IMR-90 (cell line): ENCODE data around the gene TWIST2. TPM values are rescaled to one million over a fixed set of nuclear protein-coding genes. Genes with fewer than 3 reads are reported as not detected.

Experiments used
- ATAC-seq: fragments of 200-7000 bp; cut with Tn5 transposase; 2 replicates; pipeline ENCODE4 v1.9.1; 2020; ENCODE audit warnings: low read depth, mild to moderate bottlenecking, moderate library complexity
- BruUV-seq: library from RNA; stranded (reverse); fragments of 400-500 nt; replicated peaks from 2 replicates; lab custom pipeline; 2021; lab: Mats Ljungman, UMichigan
- CTCF ChIA-PET: fragments of 300-600 bp; formaldehyde crosslinking; extraction: SDS; loops from one replicate; lab custom pipeline; 2021; ENCODE audit warnings: antibody characterized with exemption; lab: Yijun Ruan, JAX
- POLR2A ChIA-PET: fragments of 300-600 bp; sonication (Branson Sonifier 250); formaldehyde crosslinking; loops from one replicate; lab custom pipeline; 2022; ENCODE audit warnings: antibody characterized with exemption; ENCODE audit not compliant: unreplicated experiment; lab: Charles Lee
- DNase-seq: peaks from one replicate; pipeline ENCODE4 v3.0.0; 2013
- H2AFZ ChIP-seq: replicated peaks from 2 replicates; pipeline ENCODE3; 2013; ENCODE audit warnings: low read length, mild to moderate bottlenecking; ENCODE audit not compliant: poor library complexity
- H2AK5ac ChIP-seq: 2 replicates; pipeline ENCODE4 v1.6.1; 2013; ENCODE audit warnings: low read depth, low read length, inconsistent platforms
- H2AK9ac ChIP-seq: replicated peaks from 2 replicates; pipeline ENCODE3; 2013; ENCODE audit warnings: mild to moderate bottlenecking, low read depth, low read length, moderate library complexity; ENCODE audit not compliant: poor library complexity
- H2BK120ac ChIP-seq: 2 replicates; pipeline ENCODE4 v1.6.1; 2013; ENCODE audit warnings: low read depth, low read length, inconsistent platforms
- H2BK15ac ChIP-seq: 3 replicates; pipeline ENCODE4 v1.6.1; 2013; ENCODE audit warnings: low read depth, low read length, inconsistent platforms
- H2BK20ac ChIP-seq: 2 replicates; pipeline ENCODE4 v1.6.1; 2013; ENCODE audit warnings: low read depth, mild to moderate bottlenecking, inconsistent platforms, low read length, moderate library complexity
- H2BK5ac ChIP-seq: 2 replicates; pipeline ENCODE4 v1.6.1; 2013; ENCODE audit warnings: mild to moderate bottlenecking, low read depth, low read length, inconsistent platforms; ENCODE audit not compliant: poor library complexity, severe bottlenecking
- H3K14ac ChIP-seq: replicated peaks from 2 replicates; pipeline ENCODE4 v1.6.1; 2013; ENCODE audit warnings: low read depth, low read length, inconsistent platforms
- H3K18ac ChIP-seq: 2 replicates; pipeline ENCODE4 v1.6.1; 2013; ENCODE audit warnings: low read depth, low read length, control low read depth
- H3K23ac ChIP-seq: 2 replicates; pipeline ENCODE4 v1.6.1; 2013; ENCODE audit warnings: low read depth, low read length, inconsistent platforms
- H3K27ac ChIP-seq: 2 replicates; pipeline ENCODE4 v1.5.1; 2013; ENCODE audit warnings: mild to moderate bottlenecking, control low read depth, low read length; ENCODE audit not compliant: insufficient read depth
- H3K27me3 ChIP-seq: 2 replicates; pipeline ENCODE4 v1.6.1; 2013; ENCODE audit warnings: low read length; ENCODE audit not compliant: control insufficient read depth, insufficient read depth
- H3K36me3 ChIP-seq: 2 replicates; pipeline ENCODE4 v1.6.1; 2013; ENCODE audit warnings: low read length, mixed read lengths; ENCODE audit not compliant: control insufficient read depth, insufficient read depth
- H3K4ac ChIP-seq: 2 replicates; pipeline ENCODE4 v1.6.1; 2013; ENCODE audit warnings: low read depth, low read length, inconsistent platforms
- H3K4me1 ChIP-seq: 2 replicates; pipeline ENCODE4 v1.6.1; 2013; ENCODE audit warnings: low read length, mixed read lengths; ENCODE audit not compliant: control insufficient read depth, insufficient read depth
- H3K4me2 ChIP-seq: 2 replicates; pipeline ENCODE4 v1.6.1; 2013; ENCODE audit warnings: low read depth, mild to moderate bottlenecking, control low read depth, low read length, moderate library complexity
- H3K4me3 ChIP-seq: 2 replicates; pipeline ENCODE4 v1.5.1; 2013; ENCODE audit warnings: low read depth, mild to moderate bottlenecking, control low read depth, low read length, moderate library complexity; ENCODE audit not compliant: insufficient read depth
- H3K56ac ChIP-seq: 2 replicates; pipeline ENCODE4 v1.6.1; 2013; ENCODE audit warnings: low read length, inconsistent platforms; ENCODE audit not compliant: insufficient read depth; ENCODE audit errors: extremely low read depth
- H3K79me1 ChIP-seq, 2 experiments: 2 replicates each; pipeline ENCODE4 v1.6.1; 2013; ENCODE audit warnings: low read length in 2 of 2, inconsistent platforms in 1 of 2, low read depth in 1 of 2
- H3K9ac ChIP-seq: 2 replicates; pipeline ENCODE4 v1.6.1; 2013; ENCODE audit warnings: low read depth, low read length, control low read depth
- H3K9me1 ChIP-seq: 2 replicates; pipeline ENCODE4 v1.6.1; 2013; ENCODE audit warnings: low read length, inconsistent platforms; ENCODE audit not compliant: insufficient read depth
- H3K9me3 ChIP-seq: 2 replicates; pipeline ENCODE4 v1.6.1; 2013; ENCODE audit warnings: low read length; ENCODE audit not compliant: control insufficient read depth, insufficient read depth
- H4K20me1 ChIP-seq: 2 replicates; pipeline ENCODE4 v1.6.1; 2013; ENCODE audit warnings: low read length, inconsistent platforms; ENCODE audit not compliant: insufficient read depth
- H4K5ac ChIP-seq: 2 replicates; pipeline ENCODE4 v1.6.1; 2013; ENCODE audit warnings: mild to moderate bottlenecking, low read depth, low read length, control low read depth
- H4K8ac ChIP-seq, 2 experiments: 2 replicates each; pipeline ENCODE4 v1.6.1; 2013; ENCODE audit warnings: low read depth in 2 of 2, low read length in 2 of 2, control low read depth in 1 of 2, inconsistent platforms in 1 of 2
- H4K91ac ChIP-seq: 2 replicates; pipeline ENCODE4 v1.6.1; 2013; ENCODE audit warnings: low read depth, low read length, inconsistent platforms; ENCODE audit not compliant: insufficient read depth
- BHLHE40 ChIP-seq: fragments of 150-350 bp; IDR thresholded peaks from 2 replicates; pipeline ENCODE4 v1.6.1; 2016; ENCODE audit warnings: mild to moderate bottlenecking, low read depth, low read length
- CEBPB ChIP-seq: IDR thresholded peaks from 2 replicates; pipeline ENCODE4 v1.6.1; 2012; ENCODE audit warnings: low read depth, low read length, improper control_type of control experiment
- CHD1 ChIP-seq: IDR thresholded peaks from 2 replicates; pipeline ENCODE4 v1.6.1; 2012; ENCODE audit warnings: low read depth, low read length, improper control_type of control experiment
- FOS ChIP-seq: fragments of 150-350 bp; IDR thresholded peaks from 2 replicates; pipeline ENCODE4 v1.6.1; 2016; ENCODE audit warnings: low read depth, low read length
- MAZ ChIP-seq: IDR thresholded peaks from 2 replicates; pipeline ENCODE4 v1.6.1; 2012; ENCODE audit warnings: low read depth, mild to moderate bottlenecking, low read length, improper control_type of control experiment, moderate library complexity, borderline replicate concordance
- MXI1 ChIP-seq: IDR thresholded peaks from 2 replicates; pipeline ENCODE4 v1.6.1; 2012; ENCODE audit warnings: low read depth, mild to moderate bottlenecking, low read length, moderate library complexity, borderline replicate concordance
- NFE2L2 ChIP-seq: fragments of 150-350 bp; IDR thresholded peaks from 2 replicates; pipeline ENCODE4 v1.6.1; 2016; ENCODE audit warnings: low read depth, mild to moderate bottlenecking, low read length
- POLR2A ChIP-seq: IDR thresholded peaks from 2 replicates; pipeline ENCODE4 v1.6.1; 2012; ENCODE audit warnings: mild to moderate bottlenecking, low read depth, low read length
- RAD21 ChIP-seq: IDR thresholded peaks from 2 replicates; pipeline ENCODE4 v1.6.1; 2012; ENCODE audit warnings: low read length, improper control_type of control experiment
- RCOR1 ChIP-seq: IDR thresholded peaks from 2 replicates; pipeline ENCODE4 v1.6.1; 2012; ENCODE audit warnings: mild to moderate bottlenecking, low read length, improper control_type of control experiment; ENCODE audit not compliant: insufficient replicate concordance
- RFX5 ChIP-seq: IDR thresholded peaks from 2 replicates; pipeline ENCODE4 v1.8.0; 2012; ENCODE audit warnings: low read depth, mild to moderate bottlenecking, low read length, moderate library complexity
- SMC3 ChIP-seq: fragments of 150-350 bp; IDR thresholded peaks from 2 replicates; pipeline ENCODE4 v1.6.1; 2016; ENCODE audit warnings: low read depth, mild to moderate bottlenecking, antibody characterized with exemption, low read length, moderate library complexity
- USF2 ChIP-seq: fragments of 150-350 bp; IDR thresholded peaks from 2 replicates; pipeline ENCODE4 v1.6.1; 2017; ENCODE audit warnings: mild to moderate bottlenecking, antibody characterized with exemption, low read length, low read depth
- WGBS, 2 experiments: methylation state at CpG; one replicate each; pipeline versions ENCODE4 v1.1.5 to v1.1.7; 2013; ENCODE audit warnings: missing lambda C conversion rate in 2 of 2; ENCODE audit not compliant: insufficient read length in 1 of 2; ENCODE audit errors: extremely low coverage in 2 of 2; 5-methylcytosine and 5-hydroxymethylcytosine counted together
- dilution Hi-C: fragments of 300-500 bp; cut with HindIII; formaldehyde crosslinking; loops from one replicate; pipeline ENCODE4 v1.14.3; 2018; ENCODE audit warnings: low sequenced_read_pairs; ENCODE audit not compliant: unreplicated experiment
- in situ Hi-C: fragments of 300-500 bp; cut with MboI; formaldehyde crosslinking; loops from 3 replicates; pipeline ENCODE4 v1.14.3; 2019; ENCODE audit warnings: low sequenced_read_pairs, inconsistent platforms, mixed read lengths
- intact Hi-C: fragments of 100-400 bp; cut with micrococcal nuclease; formaldehyde crosslinking; loops from 2 replicates; pipeline ENCODE4 v1.10.0; 2022
- polyA plus RNA-seq, 3 experiments: library from polyadenylated mRNA; depleted of rRNA; stranded (reverse); fragments of >200 nt; gene quantifications; 2 replicates each; pipeline ENCODE4 v1.2.3, GENCODE V29; 2012; ENCODE audit warnings: low replicate concordance in 1 of 3
- total RNA-seq: library from RNA; depleted of rRNA; stranded (reverse); fragments of >200 nt; gene quantifications from 2 replicates; pipeline ENCODE4 v1.2.3, GENCODE V29; 2012
- TF ChIP-seq, protein P1 (sequence below): conservative IDR thresholded peaks from 2 replicates; pipeline ENCODE4 v1.5.1; 2012; ENCODE audit warnings: mild to moderate bottlenecking, low read depth, low read length, improper control_type of control experiment
- TF ChIP-seq, protein P2 (sequence below): fragments of 150-350 bp; IDR thresholded peaks from 2 replicates; pipeline ENCODE4 v1.6.1; 2016; ENCODE audit warnings: low read depth, mild to moderate bottlenecking, low read length, moderate library complexity, borderline replicate concordance

Gene TWIST2
- total and polyA plus RNA-seq, 2 of the 4 experiments (the other 2 are of a cell fraction) = 9.3 to 33.6 TPM

GRCh38 chr2:238943338-238944067, 95.6 kb downstream of the TWIST2 start:
- intact Hi-C loops (no loop called here), dilution Hi-C loops (no loop called here), in situ Hi-C loops (no loop called here)
- BruUV-seq = no TSS peak
- Histone ChIP-seq H2AK5ac (peak overlapping the region; percentile 61), H3K4me3 (no peak overlapping the region), H3K9me3 (no peaks in the 10 kb centered on the region), H4K91ac (no peak overlapping the region; the same call in 1 of the 2 replicates), H3K56ac (no peak overlapping the region), H3K9ac (no peak overlapping the region), H3K4ac (peak overlapping the region; percentile 53; the same call in 1 of the 2 replicates), H4K5ac (no peak overlapping the region), H2AK9ac (no peak overlapping the region), H4K8ac (peak overlapping the region in 1 of 2 experiments; percentile 47; a peak in 1 of 4 replicates), H3K4me1 (peaks cover 11% of the 10 kb centered on the region), H3K9me1 (peaks cover 7% of the 10 kb centered on the region), H2BK120ac (no peak overlapping the region), H2AFZ (no peak overlapping the region), H3K4me2 (no peak overlapping the region), H3K36me3 (no peaks in the 10 kb centered on the region), H3K18ac (no peak overlapping the region), H2BK5ac (no peak overlapping the region), H3K23ac (no peak overlapping the region; the same call in 1 of the 2 replicates), H2BK20ac (no peak overlapping the region), H2BK15ac (no peak overlapping the region), H4K20me1 (no peaks in the 10 kb centered on the region), H3K27me3 (no peaks in the 10 kb centered on the region), H3K79me1 (no peaks in the 10 kb centered on the region), H3K14ac (no peak overlapping the region), H3K27ac (no peak overlapping the region)
- no peak for DNase-seq
- CTCF ChIA-PET = no interaction called here
- ATAC-seq = no peak
- 85% methylated on average over 12 of the region's 14 CpGs; no CpG with 5 or more reads in 1 of the 2 experiments for WGBS, 2 experiments
- POLR2A ChIA-PET = no interaction called here
- no peak for TF ChIP-seq POLR2A
- TF ChIP-seq, protein P1, sequence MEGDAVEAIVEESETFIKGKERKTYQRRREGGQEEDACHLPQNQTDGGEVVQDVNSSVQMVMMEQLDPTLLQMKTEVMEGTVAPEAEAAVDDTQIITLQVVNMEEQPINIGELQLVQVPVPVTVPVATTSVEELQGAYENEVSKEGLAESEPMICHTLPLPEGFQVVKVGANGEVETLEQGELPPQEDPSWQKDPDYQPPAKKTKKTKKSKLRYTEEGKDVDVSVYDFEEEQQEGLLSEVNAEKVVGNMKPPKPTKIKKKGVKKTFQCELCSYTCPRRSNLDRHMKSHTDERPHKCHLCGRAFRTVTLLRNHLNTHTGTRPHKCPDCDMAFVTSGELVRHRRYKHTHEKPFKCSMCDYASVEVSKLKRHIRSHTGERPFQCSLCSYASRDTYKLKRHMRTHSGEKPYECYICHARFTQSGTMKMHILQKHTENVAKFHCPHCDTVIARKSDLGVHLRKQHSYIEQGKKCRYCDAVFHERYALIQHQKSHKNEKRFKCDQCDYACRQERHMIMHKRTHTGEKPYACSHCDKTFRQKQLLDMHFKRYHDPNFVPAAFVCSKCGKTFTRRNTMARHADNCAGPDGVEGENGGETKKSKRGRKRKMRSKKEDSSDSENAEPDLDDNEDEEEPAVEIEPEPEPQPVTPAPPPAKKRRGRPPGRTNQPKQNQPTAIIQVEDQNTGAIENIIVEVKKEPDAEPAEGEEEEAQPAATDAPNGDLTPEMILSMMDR = no peak
- no peak for TF ChIP-seq MXI1
- TF ChIP-seq FOS = no peak
- no peak for TF ChIP-seq RFX5
- TF ChIP-seq RCOR1 = no peak
- TF ChIP-seq, protein P2, sequence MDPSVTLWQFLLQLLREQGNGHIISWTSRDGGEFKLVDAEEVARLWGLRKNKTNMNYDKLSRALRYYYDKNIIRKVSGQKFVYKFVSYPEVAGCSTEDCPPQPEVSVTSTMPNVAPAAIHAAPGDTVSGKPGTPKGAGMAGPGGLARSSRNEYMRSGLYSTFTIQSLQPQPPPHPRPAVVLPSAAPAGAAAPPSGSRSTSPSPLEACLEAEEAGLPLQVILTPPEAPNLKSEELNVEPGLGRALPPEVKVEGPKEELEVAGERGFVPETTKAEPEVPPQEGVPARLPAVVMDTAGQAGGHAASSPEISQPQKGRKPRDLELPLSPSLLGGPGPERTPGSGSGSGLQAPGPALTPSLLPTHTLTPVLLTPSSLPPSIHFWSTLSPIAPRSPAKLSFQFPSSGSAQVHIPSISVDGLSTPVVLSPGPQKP = no peak
- TF ChIP-seq USF2 = no peak
- TF ChIP-seq RAD21 = no peak
- no peak for TF ChIP-seq SMC3
- no peak for TF ChIP-seq CHD1
- no peak for TF ChIP-seq NFE2L2
- TF ChIP-seq MAZ = no peak
- TF ChIP-seq BHLHE40 = no peak
- no peak for TF ChIP-seq CEBPB
